Activated CD4-positive, CD25-positive, alpha-beta regulatory T cell treated with anti-CD3 and anti-CD28 coated beads, Interleukin-2, amount 50 U/mL, for 72 hours (primary cell): ENCODE measurements around the gene ERC2.

ENCODE experiments used
- DNase-seq: peaks from one replicate; pipeline ENCODE4 v3.0.0; 2021

ERC2 gene

DNA sequence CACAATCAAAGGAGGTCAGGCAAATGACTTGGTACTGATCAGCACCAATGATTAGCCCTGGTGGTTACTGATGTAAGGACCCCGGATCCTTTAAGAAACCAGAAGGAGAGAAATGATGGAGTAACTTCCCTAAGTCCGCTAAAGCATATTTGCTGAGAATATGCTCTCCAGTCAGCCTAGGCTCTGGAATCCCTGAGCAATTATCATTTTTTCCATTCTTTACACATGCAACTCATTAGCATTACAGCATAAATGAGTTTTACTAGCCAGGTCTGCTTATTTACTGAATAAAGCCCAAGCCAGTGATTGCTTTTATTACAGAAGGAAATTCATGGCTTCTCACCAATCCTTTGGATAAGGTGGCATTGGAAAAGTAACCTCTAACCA, 842.0 kb downstream of the ERC2 start:
- DNase-seq: no peak

DNA sequence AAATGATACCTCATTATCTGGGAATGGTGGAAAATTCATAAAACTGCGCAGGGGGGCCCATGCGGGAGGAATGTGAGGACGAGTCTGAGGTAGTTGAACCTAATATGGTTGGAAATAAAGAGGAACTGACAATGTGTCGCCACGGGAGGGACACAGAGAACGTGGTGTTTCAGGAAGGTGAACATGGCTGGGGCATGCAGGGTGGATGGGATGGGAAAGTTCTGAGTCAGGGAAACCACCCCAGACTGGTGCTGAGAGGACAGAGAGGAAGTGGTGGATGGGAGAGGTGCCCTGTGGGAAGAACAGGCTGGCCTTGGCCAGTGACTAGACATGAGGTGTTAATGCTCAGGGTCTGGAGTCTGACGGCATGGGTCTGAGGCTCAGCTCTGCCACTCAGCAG, 844.0 kb downstream of the ERC2 start:
- DNase-seq: no peak

DNA sequence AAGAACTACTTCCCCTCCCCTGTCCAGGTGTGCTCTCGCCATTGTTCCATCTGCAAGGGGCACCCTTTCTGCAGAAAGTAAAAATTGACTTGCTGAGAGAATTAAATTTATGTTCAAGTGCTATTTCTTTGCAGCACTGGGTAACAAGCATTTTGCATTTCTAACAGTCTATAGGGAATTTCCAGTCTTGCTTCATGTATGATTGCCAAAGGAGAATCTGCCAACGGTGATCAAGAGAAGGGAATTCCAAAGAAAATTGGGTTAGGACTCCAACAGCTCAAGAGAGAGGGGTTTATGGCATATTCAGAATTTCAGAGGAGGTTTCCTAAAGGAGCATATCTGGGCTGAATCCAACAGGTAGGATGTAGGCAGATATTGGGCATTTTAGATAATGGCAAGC, 844.5 kb downstream of the ERC2 start:
- DNase-seq: no peak

DNA sequence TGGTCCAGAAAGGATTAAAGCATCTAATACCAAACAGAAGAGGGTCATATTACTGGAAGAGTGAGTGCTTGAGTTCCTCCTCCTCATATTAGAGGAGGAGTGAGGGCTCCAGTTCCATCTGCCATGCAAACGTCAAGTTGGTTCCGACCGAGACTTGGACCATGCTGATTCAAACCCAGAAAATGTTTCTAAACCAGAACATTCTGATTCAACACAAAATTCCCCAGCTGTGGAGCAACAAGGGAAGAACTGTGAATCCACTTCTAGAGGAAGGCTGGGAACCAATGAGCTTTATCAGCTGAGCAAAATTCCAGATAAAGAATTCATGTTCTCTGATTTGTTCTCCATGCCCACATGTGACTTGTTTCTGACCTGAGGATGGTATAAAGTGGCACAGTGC, 845.5 kb downstream of the ERC2 start:
- DNase-seq: no peak

DNA sequence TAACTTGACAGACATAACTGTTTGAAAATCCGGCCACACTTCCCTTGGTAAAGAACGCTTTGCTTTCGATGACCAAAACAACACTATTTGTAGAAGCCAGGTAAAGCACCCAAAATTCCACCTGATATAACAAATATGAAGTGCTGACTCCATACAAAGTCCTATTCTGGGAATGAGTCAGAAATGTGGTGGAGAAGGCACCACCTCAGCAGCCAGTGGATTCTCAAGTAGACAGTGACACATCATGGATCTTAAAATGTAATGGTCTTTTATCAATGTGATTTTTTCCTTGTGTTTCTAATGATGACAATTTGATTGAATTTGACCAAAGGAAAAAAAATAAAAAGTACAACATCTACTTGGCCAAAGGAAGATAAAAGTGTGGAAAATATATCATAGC, 846.2 kb downstream of the ERC2 start:
- no peak for DNase-seq

DNA sequence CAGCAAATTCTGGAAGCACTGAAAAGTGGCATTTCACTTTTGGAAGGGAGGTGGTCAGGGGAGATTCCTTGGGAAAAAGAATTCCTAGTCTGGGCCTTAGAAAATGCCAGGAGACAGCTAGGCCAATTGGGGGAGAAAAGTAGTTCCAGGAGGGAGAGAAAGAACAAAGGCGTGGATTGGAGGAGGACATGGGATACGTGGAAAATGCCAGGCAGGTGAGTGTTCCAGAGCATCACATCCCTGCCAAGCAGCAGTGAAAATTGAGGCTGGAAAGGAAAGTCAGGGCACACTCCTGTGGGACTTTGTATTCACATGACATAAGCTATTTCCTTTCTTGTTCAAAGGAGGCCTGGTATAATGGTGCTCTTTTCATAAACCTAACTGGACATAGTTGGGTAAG, 846.6 kb downstream of the ERC2 start:
- DNase-seq: no peak

DNA sequence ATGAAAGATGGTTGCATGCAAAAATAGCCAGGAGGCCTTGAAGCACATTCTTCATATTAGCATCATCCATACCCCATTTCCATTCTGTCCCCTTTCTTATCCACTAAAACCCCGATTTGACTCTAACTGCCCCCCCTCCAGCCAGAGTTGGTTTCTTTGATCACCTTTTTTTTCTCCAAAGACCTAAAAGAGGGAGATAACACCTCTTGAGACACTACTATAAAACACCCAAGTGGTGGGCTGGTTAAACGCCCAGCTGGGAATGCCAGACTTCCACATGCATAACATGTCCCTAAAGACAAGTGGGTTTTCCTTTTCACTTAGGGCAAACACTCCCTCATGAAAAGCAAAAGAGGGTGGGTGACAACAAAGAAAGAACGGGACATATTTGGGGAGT, 847.2 kb downstream of the ERC2 start:
- no peak for DNase-seq

DNA sequence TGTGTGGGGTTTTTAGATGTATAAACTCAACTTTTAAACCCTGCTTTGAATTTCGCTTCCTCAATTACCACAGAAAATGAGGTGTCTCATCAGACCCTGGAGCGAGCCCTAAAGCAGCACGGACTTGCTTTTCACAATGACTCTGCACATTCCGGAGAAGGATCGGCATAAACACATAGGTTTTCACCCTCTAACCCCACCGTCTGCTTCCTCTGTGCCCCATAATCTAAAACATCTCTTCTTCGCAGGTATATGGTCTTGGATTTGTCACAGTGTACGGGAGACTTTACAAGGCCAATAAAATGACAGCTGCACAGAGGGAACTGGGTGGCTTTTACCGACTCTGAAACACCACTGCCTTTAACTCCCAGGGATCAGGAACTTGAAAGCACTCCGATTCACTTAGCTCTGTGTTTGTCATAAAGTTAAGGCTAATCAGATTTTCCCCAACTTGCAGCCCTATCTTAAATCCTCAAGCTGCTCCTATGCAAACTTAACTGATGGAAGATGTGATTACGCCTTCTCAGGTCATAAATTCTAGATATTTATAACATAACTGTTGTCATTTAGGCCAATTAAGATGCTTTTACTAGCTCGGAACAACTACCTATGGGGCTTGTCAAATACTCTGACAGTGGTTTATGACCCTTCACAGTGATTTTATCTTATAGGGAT, 847.8 kb downstream of the ERC2 start:
- no peak for DNase-seq

DNA sequence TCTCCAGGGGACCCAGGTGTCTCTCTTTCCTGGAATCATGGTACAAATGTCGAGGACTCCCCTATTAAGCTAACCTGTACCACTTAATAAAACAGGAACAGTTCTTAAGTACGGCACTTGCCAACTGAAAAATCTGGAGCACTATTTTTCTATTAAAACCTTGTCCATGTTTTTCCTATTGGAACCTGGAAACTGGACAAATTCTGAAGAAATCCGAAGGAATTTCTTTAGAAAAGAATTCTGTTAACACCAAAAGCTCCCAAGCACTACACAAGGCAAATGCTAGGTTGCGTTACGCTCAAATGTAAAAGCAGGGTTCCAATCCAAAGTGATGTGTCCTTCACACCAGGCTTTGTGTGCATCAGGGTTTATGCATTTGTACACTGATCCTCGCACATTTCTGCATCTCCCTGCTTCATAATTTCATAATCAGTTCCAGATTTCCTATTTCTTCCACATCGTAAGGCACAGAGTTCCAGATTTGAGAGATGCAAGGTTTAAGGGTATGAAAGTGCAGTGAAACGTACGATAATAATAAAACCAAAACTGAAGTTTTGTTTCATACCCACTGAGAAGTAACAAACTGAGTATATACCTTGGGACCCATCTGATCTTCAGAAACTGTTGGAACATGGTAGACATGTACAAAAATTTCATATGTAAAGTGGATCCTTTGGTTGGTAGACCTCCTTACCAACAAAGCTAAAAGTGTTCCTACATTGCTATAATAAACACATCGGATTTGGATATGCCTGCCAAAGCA, 849.0 kb downstream of the ERC2 start:
- DNase-seq: no peak

DNA sequence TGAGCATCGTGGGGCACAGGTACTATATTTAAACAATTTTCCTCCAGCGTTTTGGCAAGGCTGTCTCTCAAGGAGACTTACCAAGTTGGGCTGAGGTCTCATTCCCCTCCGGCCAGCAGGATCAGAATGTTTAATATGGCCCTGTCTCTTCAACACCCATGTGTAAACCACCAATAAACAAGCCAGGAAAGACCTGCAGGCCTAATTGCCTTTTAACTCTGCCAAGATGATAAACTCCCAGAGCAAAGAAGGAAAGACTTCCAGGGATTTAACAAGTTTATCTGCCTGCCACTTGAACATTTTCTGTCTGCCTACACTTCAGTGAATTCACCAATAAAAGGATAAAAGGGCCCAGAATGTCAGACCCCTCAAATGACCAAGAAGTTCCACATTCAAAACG, 850.9 kb downstream of the ERC2 start:
- DNase-seq: no peak

DNA sequence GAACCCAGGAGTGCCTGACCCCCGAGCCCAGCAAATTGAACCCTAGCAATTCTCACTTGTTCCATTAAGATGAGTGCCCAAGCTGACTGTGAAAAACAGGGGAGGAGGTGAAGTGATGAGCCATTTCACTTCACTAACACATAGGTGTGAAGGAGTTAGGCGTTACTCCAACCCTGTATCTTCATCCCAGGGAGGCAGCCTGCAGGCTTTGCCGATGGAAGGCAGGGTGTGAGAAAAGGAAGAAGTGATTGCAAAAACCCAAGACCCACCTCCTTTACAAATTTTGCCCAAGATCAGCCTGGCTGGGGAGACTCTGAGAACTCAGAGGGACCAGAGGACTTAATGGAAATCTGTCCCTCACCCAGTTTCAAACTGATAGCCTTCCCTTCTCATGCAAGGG, 851.5 kb downstream of the ERC2 start:
- no peak for DNase-seq

DNA sequence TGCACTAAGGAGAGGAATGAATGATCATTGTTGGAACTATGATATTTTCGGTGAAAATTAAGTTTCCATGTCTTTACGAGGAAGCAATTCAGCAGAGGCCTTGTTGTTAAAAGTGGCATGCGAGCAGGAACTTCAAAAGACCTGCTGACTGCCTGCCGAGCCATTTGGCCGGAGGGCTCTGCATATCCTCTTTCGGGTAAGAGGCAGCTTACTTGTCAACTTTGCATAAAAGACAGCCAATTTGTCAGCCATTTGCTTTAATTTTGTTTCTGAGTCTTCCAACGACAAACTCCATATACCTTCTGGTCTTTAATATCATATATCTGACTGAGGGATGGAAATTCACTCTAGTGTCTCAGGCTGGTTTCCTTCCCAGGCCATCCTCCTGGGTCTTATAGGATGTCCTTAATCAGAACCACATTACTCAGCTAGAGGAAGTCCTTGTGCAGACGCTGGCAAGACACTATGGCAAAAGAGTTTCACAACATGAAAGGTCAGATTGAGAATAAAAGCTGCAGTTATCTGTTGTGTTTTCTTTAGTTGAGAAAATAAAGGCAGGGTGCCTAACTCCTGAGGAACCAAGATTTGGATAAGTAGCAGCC, 852.5 kb downstream of the ERC2 start:
- no peak for DNase-seq

DNA sequence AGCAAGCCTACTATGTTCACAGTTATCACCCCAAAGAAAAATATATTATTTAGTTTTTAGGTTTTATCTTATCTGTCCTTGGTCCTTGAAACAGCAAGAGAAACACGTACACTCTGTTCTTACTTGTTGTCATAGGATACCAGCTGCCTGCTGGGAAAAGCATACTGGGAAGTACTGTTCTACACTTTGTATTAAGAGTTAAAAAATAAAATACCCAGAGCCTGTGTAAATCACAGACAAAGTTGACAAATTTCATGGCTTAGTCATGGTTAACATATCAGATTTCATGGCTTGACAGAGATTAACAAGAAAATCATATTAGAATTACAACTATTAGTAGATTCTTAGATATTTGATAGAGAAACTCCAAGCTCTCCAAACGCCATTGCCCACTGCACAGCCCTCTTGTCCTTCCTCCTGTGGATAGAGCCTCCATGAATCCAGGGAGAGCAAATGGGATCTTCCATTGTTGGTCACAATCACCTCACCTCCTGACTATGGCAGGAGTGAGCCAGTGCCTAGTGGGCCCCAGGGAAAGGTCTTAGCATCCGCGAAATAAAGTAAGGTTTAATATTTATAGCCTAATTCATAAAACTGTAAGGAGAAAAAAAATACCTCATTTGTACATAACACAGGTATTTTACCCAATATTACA, 853.1 kb downstream of the ERC2 start:
- DNase-seq: no peak

DNA sequence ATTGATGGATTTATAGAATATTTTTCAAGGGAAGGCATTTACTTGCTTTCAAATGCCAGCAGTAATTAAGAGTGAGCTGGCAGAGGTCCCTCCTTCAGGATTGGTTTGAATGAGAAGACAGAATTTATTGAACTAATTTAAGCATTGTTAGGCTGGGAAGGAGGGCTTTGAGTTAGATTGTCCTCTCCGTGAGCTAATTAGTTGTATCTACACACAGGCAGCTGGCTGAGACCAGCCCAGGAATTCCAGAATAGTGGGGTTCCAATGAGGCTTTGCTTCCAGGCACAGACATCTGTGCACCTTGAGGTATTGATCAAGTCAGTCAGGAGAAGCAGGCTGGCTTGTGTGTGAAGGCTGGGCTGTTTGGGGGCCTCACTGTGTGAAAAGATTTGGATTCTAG, 857.1 kb downstream of the ERC2 start:
- DNase-seq: no peak

DNA sequence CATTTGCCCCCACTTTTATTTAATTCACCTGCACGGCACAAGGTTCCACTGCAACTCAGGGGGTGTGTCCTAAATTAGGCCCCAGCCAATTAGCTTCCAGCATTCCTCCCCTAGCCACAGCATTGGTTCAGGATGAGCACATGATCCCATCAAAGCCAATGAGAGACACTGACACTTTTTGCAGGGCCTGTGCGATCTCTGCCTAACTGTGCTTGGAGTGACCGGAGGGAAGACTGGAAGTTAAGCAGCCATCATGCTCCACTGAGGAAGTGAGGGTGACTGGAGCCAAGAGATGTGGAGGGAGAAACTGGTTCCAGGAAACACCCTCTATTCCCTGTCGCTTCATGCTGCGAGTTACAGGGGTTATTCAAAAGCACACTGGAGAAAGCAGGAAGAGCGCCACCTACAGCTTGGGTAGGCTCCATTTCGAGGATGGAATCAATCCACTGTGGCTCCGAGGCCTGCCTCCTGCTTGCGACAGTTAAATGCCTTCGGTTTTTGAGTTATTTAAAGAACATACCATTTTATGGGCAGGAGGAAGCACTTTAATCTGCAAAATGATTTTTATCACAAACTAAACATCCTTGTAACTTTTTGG, 858.9 kb downstream of the ERC2 start:
- no peak for DNase-seq

DNA sequence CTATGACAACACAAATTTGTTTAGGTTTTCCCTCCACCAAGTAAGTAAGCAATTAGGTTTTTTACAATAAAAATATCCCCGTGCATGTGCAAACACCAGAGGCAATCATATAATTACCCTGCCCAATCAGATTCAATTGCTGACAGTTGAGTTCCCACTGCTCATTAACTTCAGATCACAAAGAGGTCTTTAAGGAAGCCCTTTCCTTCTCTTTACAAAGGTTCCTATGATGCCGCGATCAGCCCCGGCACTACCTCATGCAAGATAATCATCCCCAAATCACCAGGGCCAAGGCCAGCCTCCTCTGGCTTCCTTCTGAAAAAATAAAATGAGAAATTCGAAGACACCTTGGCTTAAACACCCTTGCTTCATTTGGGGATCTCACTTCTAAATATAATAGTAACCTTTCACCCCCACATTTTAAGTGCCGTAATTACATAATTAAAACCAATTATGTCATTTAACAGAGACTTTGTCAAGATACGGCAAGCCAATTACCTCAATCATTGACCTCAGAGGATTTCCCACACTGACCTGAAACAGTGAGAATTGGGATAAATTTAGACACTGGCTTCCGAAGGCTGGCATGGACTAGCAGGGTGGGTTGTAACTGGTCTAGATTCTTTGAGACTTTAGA, 859.8 kb downstream of the ERC2 start:
- DNase-seq: no peak

DNA sequence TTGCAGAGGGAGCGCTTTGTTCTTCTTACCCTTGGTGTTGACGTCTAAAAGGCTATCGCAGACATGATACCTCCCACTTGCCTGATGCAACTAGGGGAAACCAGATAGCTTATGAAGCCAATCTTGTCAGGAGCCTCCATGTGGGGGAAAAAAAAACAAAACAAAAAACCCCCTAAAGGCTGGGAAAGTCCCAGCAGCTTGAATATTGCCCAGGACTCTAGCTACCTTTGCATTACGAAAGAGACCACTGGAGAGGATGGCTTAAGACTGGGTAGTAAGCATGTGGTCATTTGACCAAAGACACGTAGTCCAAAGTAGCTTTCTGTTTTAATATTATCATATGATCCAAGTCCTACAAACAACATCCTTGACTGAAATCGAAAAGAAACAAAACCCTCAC, 860.4 kb downstream of the ERC2 start:
- no peak for DNase-seq

DNA sequence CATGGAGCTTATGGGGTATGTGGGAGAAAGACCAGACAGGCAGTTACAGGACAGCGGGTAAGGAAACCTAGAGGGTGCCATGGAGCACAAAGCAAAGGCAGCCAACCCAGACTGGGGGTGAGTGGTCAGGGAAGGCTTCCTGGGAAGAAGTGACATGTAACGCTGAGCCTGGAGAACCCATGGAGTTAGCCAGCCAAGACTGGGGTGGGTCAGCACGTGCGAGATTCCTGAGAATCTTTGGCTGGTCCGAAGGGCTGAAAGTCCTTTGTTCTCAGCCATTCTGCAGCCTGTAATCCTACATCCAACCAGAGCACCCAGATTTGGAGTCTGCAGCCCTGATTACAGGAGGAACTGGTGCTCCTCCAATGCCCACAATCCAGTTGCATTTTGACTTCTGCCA, 861.1 kb downstream of the ERC2 start:
- no peak for DNase-seq

DNA sequence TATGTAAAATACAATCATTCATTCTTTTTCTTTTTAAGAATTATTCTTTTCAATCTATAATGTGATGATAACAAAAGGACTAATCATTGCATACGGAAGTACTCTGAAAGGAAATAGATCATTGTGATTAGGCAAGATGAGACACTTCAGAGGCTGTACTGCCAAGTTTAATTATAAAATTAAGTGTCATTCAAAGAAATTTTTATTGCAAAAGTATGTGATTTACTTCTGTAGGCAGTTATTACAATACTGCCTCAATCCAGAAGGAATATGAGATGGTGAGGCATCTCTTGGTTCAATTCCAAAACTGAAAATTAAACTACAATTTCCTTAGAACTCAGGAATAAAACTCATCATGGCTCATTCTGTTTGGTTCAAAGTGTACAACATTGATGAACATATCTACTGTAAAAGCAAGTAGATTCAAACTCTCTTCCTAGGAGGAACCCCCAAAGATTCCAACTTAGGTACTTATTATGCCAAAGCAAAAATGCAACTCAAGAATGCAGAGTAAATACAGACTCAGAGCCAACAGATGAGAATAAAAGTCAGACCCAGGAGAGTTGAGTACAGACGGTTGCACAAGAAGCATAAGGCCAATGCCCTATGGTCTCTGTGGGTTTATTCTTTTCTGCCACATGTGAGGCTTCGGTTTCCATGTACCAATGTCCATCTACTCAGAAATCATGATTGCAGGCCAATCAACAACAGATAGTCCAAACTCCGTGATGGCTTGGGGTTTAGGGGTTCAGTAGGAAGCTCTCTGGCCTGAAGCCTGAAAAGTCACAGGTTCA, 862.6 kb downstream of the ERC2 start:
- no peak for DNase-seq

DNA sequence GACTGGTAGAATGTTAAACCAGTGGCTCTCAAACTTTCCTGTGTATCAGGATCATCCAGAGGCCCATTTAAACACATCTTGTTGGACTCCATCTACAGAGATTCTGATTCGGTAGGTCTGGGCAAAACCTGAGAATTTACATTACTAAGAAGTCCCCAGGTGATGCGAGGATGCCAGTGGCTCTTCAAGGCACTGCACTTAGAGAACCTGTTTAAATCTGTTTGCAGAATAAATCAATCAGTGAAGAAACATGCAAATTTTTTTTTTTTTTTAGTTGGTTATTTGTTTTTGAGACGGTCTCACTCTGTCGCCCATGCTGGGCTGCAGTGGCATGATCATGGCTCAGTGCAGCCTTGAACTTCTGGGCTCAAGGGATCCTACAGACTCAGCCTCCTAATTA, 863.4 kb downstream of the ERC2 start:
- no peak for DNase-seq

DNA sequence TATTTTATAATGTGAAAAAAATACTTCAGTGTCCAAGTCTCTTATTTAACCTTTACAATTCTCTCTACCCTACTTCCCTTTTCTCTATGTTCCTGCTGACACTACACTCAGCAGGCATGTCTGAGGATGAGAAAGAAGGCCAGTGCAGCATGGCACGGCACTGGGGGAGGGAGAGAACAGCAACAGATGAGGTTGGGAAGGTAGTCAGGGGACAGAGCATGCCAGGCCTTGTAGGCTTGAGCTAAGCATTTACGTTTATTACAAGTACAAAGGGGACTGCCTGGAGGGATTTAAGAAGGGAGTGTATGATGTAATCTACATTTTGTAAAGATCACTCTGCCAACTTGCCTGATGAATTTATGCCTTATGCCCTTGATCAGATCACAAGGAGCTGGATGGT, 863.9 kb downstream of the ERC2 start:
- no peak for DNase-seq

DNA sequence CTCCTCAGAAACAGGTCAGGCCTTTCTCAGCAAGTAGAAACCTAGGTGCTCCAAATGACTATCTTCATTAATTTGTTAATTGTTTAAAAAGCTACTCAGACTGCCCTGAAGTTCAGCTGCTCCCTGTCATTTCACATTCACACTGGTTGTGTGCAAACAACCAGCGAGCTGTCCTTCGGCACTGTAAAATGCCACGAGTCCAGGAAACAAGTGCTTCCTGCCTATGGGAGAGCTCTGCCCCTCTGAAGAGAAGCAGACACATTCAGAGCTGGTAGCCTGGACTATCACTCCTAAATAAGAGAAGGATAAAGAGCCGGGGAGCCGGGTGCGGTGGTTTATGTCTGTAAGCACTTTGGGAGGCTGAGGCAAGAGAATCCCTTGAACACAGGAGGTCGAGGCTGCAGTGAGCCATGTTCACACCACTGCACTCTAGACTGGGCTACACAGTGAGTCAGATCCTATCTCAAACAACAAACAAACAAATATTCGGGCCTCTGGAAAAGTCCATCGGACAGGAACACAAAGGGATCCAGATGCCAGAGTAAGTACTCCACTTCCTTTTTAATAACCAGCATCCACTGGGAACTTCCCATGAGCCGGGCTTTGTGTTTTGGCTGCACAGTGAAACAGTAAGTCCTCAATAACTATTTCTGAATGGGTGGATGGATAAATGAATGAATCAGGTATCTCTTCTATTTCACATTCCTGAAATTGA, 866.7 kb downstream of the ERC2 start:
- DNase-seq: no peak
